AG04450 (cell line): ENCODE data around the gene AQP2. TPM values are rescaled to one million over a fixed set of nuclear protein-coding genes. Genes with fewer than 3 reads are reported as not detected.

ENCODE experiments used
- CTCF ChIA-PET: fragments of 300-600, 350-600 bp; formaldehyde crosslinking; extraction: SDS; loops from one replicate; lab custom pipeline; 2022; ENCODE audit warnings: antibody characterized with exemption, inconsistent platforms; lab: Charles Lee
- POLR2A ChIA-PET: fragments of 350-600 bp; formaldehyde crosslinking; extraction: SDS; loops from one replicate; lab custom pipeline; 2021; ENCODE audit warnings: antibody characterized with exemption, inconsistent platforms; lab: Yijun Ruan, JAX
- DNase-seq: peaks from one replicate; pipeline ENCODE4 v3.0.0-alpha.2; 2011; ENCODE audit warnings: low read depth, low spot score
- H3K27ac ChIP-seq: one replicate; pipeline ENCODE4 v1.5.1; 2012; ENCODE audit warnings: low read depth, low read length, control low read depth
- H3K27me3 ChIP-seq: one replicate; pipeline ENCODE4 v1.6.0; 2012; ENCODE audit warnings: low read length; ENCODE audit not compliant: control insufficient read depth, insufficient read depth
- H3K4me3 ChIP-seq: 2 replicates; pipeline ENCODE4 v1.5.1; 2011; ENCODE audit warnings: mild to moderate bottlenecking, low read depth, low read length, control low read depth
- H3K9me3 ChIP-seq: 2 replicates; pipeline ENCODE4 v1.5.1; 2012; ENCODE audit warnings: low read length; ENCODE audit not compliant: control insufficient read depth, insufficient read depth
- CTCF ChIP-seq: IDR thresholded peaks from 2 replicates; pipeline ENCODE4 v1.5.1; 2011; ENCODE audit warnings: low read depth, low read length, control low read depth, inconsistent platforms
- polyA plus RNA-seq: library from polyadenylated mRNA; depleted of rRNA; stranded (reverse); fragments of >200 nt; gene quantifications from 2 replicates; pipeline ENCODE4 v1.2.3, GENCODE V29; 2011; rRNA removed

AQP2 gene
- polyA plus RNA-seq, 1 experiment = not detected

- Histone ChIP-seq H3K4me3 (no peak overlapping the region), H3K9me3 (no peaks in the 10 kb centered on the region), H3K27ac (no peak overlapping the region), H3K27me3 (no peaks in the 10 kb centered on the region)
- DNase-seq = no peak
- TF ChIP-seq CTCF = no peak
- ChIA-PET CTCF (interaction anchor here (1.2 to 3.6 kb wide), 2 partner anchors 32 to 33 kb away, joined by 4 to 15 read pairs; no protein-coding TSS in a partner anchor), POLR2A (no interaction called here)
Measured at GRCh38 chr12:50006280-50006679, 55.7 kb downstream of the AQP2 start.

GRCh38 chr12:50006754-50007442 lies 56.4 kb downstream of the AQP2 start:
- CTCF ChIA-PET = interaction anchor here (1.2 to 3.6 kb wide), 3 partner anchors 8 to 33 kb away, joined by 3 to 15 read pairs (median 4); no protein-coding TSS in a partner anchor
- Histone ChIP-seq H3K27ac (no peak overlapping the region), H3K4me3 (no peak overlapping the region), H3K9me3 (no peaks in the 10 kb centered on the region), H3K27me3 (no peaks in the 10 kb centered on the region)
- POLR2A ChIA-PET = interaction anchor here (0.6 kb wide), 1 partner anchor 10 kb away, joined by 3 read pairs; no protein-coding TSS in a partner anchor
- no peak for TF ChIP-seq CTCF
- DNase-seq = no peak

Other genes starting within 250 kb of the AQP2 start
- 15.8 and 16.1 TPM in 2 replicates for gene FMNL3, start 243.3 kb upstream of the AQP2 start, polyA plus RNA-seq
- gene TMBIM6, start 209.2 kb upstream of the AQP2 start, polyA plus RNA-seq = 711 and 906 TPM in 2 replicates
- gene NCKAP5L, start 122.3 kb upstream of the AQP2 start, polyA plus RNA-seq = 5.6 and 7.3 TPM in 2 replicates
- 3.7 and 3.8 TPM in 2 replicates for gene BCDIN3D, start 107.6 kb upstream of the AQP2 start, polyA plus RNA-seq
- gene FAIM2, start 46.8 kb upstream of the AQP2 start, polyA plus RNA-seq = 5.9 and 9.1 TPM in 2 replicates
- not detected in 2 replicates for gene AQP5, start 11.1 kb downstream of the AQP2 start, polyA plus RNA-seq
- gene AQP6, start 22.2 kb downstream of the AQP2 start, polyA plus RNA-seq = not detected in 2 replicates
- gene RACGAP1, start 74.8 kb downstream of the AQP2 start, polyA plus RNA-seq = 25.6 and 26.2 TPM in 2 replicates
- 9.9 and 10.2 TPM in 2 replicates for gene ASIC1, start 106.9 kb downstream of the AQP2 start, polyA plus RNA-seq
- 57.2 and 65.1 TPM in 2 replicates for gene SMARCD1, start 134.6 kb downstream of the AQP2 start, polyA plus RNA-seq
- gene GPD1, start 153.3 kb downstream of the AQP2 start, polyA plus RNA-seq = 0.04 and 0.05 TPM in 2 replicates
- gene COX14, start 161.5 kb downstream of the AQP2 start, polyA plus RNA-seq = 77.0 and 90.6 TPM in 2 replicates
- 76.1 and 83.3 TPM in 2 replicates for gene CERS5, start 216.6 kb downstream of the AQP2 start, polyA plus RNA-seq